OCI-LY7 (cell line): ENCODE results near the gene OR14J1.

ENCODE experiments used
- EZH2phosphoT487 ChIP-seq: fragments of 200-600 bp; sonication (generic); IDR thresholded peaks from 2 replicates; pipeline ENCODE4 v1.6.1; 2018; ENCODE audit warnings: low read depth, borderline replicate concordance, mild to moderate bottlenecking, mixed run types, antibody characterized with exemption, low read length, moderate library complexity, mixed read lengths
- TF ChIP-seq, protein P1 (sequence below): fragments of 200-600 bp; sonication (generic); conservative IDR thresholded peaks from 2 replicates; pipeline ENCODE4 v1.5.1; 2014; ENCODE audit warnings: mild to moderate bottlenecking, antibody characterized with exemption, low read length, moderate library complexity, mixed read lengths

DNA sequence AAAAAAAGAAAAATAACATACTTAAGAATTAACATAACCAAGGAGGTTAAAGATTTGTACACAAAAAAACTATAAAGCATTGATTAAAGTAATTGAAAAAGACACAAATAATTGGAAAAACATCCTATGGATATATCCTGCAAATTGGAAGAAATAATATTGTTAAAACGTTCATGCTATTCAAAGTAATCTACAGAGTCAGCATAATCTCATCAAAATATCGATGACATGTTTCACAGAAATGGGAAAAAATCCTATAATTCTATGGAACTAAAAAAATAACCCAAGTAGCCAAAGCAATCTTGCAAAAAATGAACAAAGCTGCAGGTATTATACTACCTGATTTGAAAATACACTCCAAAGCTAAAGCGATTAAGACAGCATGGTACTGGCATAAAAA is 43.9 kb downstream of the OR14J1 start:
- TF ChIP-seq, protein P1, sequence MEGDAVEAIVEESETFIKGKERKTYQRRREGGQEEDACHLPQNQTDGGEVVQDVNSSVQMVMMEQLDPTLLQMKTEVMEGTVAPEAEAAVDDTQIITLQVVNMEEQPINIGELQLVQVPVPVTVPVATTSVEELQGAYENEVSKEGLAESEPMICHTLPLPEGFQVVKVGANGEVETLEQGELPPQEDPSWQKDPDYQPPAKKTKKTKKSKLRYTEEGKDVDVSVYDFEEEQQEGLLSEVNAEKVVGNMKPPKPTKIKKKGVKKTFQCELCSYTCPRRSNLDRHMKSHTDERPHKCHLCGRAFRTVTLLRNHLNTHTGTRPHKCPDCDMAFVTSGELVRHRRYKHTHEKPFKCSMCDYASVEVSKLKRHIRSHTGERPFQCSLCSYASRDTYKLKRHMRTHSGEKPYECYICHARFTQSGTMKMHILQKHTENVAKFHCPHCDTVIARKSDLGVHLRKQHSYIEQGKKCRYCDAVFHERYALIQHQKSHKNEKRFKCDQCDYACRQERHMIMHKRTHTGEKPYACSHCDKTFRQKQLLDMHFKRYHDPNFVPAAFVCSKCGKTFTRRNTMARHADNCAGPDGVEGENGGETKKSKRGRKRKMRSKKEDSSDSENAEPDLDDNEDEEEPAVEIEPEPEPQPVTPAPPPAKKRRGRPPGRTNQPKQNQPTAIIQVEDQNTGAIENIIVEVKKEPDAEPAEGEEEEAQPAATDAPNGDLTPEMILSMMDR: no peak
- no peak for TF ChIP-seq EZH2phosphoT487
